GM23338 (cell line): ENCODE data around the gene RRP8. TPM values are rescaled to one million over a fixed set of nuclear protein-coding genes. Genes with fewer than 3 reads are reported as not detected.

Experiments
- ATAC-seq: fragments of 200-7000 bp; cut with Tn5 transposase; 3 replicates; pipeline ENCODE4 v1.9.1; 2020
- DNase-seq: peaks from one replicate; pipeline ENCODE4 v3.0.0-alpha.2; 2015; ENCODE audit warnings: low spot score
- H2AFZ ChIP-seq: fragments of 200-600 bp; sonication (generic); 2 replicates; pipeline ENCODE4 v1.8.0; 2016; ENCODE audit warnings: antibody characterized with exemption, mild to moderate bottlenecking, moderate library complexity
- H3F3A ChIP-seq: fragments of 200-600 bp; sonication (generic); replicated peaks from 2 replicates; pipeline ENCODE4 v1.8.0; 2017; ENCODE audit warnings: antibody characterized with exemption, mixed run types, low read depth
- H3K27ac ChIP-seq: fragments of 200-600 bp; sonication (generic); 2 replicates; pipeline ENCODE4 v1.6.1; 2016; ENCODE audit warnings: low read depth
- H3K27me3 ChIP-seq: fragments of 200-600 bp; sonication (generic); 2 replicates; pipeline ENCODE4 v1.8.0; 2016; ENCODE audit warnings: mild to moderate bottlenecking, mixed run types, moderate library complexity; ENCODE audit not compliant: insufficient read depth
- H3K36me3 ChIP-seq: fragments of 200-600 bp; sonication (generic); 2 replicates; pipeline ENCODE4 v1.8.0; 2016; ENCODE audit warnings: mild to moderate bottlenecking; ENCODE audit not compliant: insufficient read depth
- H3K4me1 ChIP-seq: fragments of 200-600 bp; sonication (generic); 2 replicates; pipeline ENCODE4 v1.8.0; 2016; ENCODE audit warnings: mild to moderate bottlenecking, moderate library complexity; ENCODE audit not compliant: insufficient read depth
- H3K4me2 ChIP-seq: fragments of 200-600 bp; sonication (generic); 2 replicates; pipeline ENCODE4 v1.7.1; 2017; ENCODE audit warnings: mixed run types
- H3K4me3 ChIP-seq: fragments of 200-600 bp; sonication (generic); 2 replicates; pipeline ENCODE4 v1.6.1; 2016; ENCODE audit warnings: mixed run types
- H3K79me2 ChIP-seq: fragments of 200-600 bp; sonication (generic); replicated peaks from 2 replicates; pipeline ENCODE4 v1.8.0; 2017; ENCODE audit warnings: mild to moderate bottlenecking; ENCODE audit not compliant: insufficient read depth
- H3K9me2 ChIP-seq: fragments of 200-600 bp; sonication (generic); 2 replicates; pipeline ENCODE4 v1.8.0; 2017; ENCODE audit not compliant: insufficient read depth
- H4K20me1 ChIP-seq: fragments of 200-600 bp; sonication (generic); replicated peaks from 2 replicates; pipeline ENCODE4 v1.8.0; 2017; ENCODE audit warnings: mild to moderate bottlenecking; ENCODE audit not compliant: insufficient read depth
- H3K27ac Mint-ChIP-seq: 2 replicates; pipeline ENCODE4 v1.8.0; 2020; ENCODE audit warnings: inconsistent platforms, mild to moderate bottlenecking, moderate library complexity, mixed read lengths
- H3K27me3 Mint-ChIP-seq: 3 replicates; pipeline ENCODE4 v1.8.0; 2022; ENCODE audit warnings: low read depth, mild to moderate bottlenecking, moderate library complexity, mixed read lengths, inconsistent platforms; ENCODE audit not compliant: insufficient read depth, poor library complexity
- H3K36me3 Mint-ChIP-seq: 3 replicates; pipeline ENCODE4 v1.8.0; 2021; ENCODE audit warnings: low read depth, mild to moderate bottlenecking, inconsistent platforms, moderate library complexity, mixed read lengths
- H3K4me1 Mint-ChIP-seq: 3 replicates; pipeline ENCODE4 v1.8.0; 2020; ENCODE audit warnings: mild to moderate bottlenecking, inconsistent platforms, mixed read lengths
- H3K4me3 Mint-ChIP-seq: 3 replicates; pipeline ENCODE4 v1.8.0; 2021; ENCODE audit warnings: moderate library complexity, mild to moderate bottlenecking, inconsistent platforms, mixed read lengths
- H3K9me3 Mint-ChIP-seq: 3 replicates; pipeline ENCODE4 v1.8.0; 2020; ENCODE audit warnings: moderate library complexity, mild to moderate bottlenecking, inconsistent platforms, mixed read lengths
- CREB1 ChIP-seq: fragments of 250-450 bp; sonication (Bioruptor Pico); IDR thresholded peaks from 2 replicates; pipeline ENCODE4 v1.5.0; 2020; ENCODE audit warnings: low read depth, mild to moderate bottlenecking, moderate library complexity
- EZH2 ChIP-seq: fragments of 200-600 bp; sonication (generic); IDR thresholded peaks from one replicate; pipeline ENCODE4 v1.8.0; 2017; ENCODE audit warnings: antibody characterized with exemption, mild to moderate bottlenecking, low read depth; ENCODE audit not compliant: unreplicated experiment
- EZH2phosphoT487 ChIP-seq: fragments of 200-600 bp; sonication (generic); IDR thresholded peaks from one replicate; pipeline ENCODE4 v1.8.1; 2018; ENCODE audit warnings: antibody characterized with exemption; ENCODE audit not compliant: unreplicated experiment
- JUNB ChIP-seq: IDR thresholded peaks from one replicate; pipeline ENCODE4 v1.6.1; 2016; ENCODE audit warnings: antibody characterized with exemption; ENCODE audit not compliant: unreplicated experiment
- NANOG ChIP-seq: IDR thresholded peaks from 2 replicates; pipeline ENCODE4 v1.6.1; 2016; ENCODE audit warnings: antibody characterized with exemption, borderline replicate concordance
- POLR2AphosphoS5 ChIP-seq: IDR thresholded peaks from 2 replicates; pipeline ENCODE4 v1.6.1; 2016; ENCODE audit warnings: antibody characterized with exemption, low read depth
- STAT1 ChIP-seq: IDR thresholded peaks from one replicate; pipeline ENCODE4 v1.6.1; 2016; ENCODE audit warnings: antibody characterized with exemption; ENCODE audit not compliant: unreplicated experiment
- ZNF114 ChIP-seq: fragments of 250-450 bp; sonication (Bioruptor Pico); IDR thresholded peaks from 2 replicates; pipeline ENCODE4 v1.5.0; 2020; ENCODE audit warnings: mild to moderate bottlenecking, moderate library complexity
- ZNF331 ChIP-seq: fragments of 250-450 bp; sonication (Bioruptor Pico); IDR thresholded peaks from 2 replicates; pipeline ENCODE4 v1.5.0; 2020; ENCODE audit warnings: low read depth, mild to moderate bottlenecking, moderate library complexity
- polyA plus RNA-seq: library from polyadenylated mRNA; unstranded; fragments of >200 nt; fragmentation: Nextera tagmentation; extraction: Ambion mirVana; gene quantifications from 2 replicates; pipeline ENCODE4 v1.2.1, GENCODE V29; 2016
- total RNA-seq: library from RNA; depleted of rRNA; stranded (reverse); fragments of >200 nt; shearing (Covaris generic); gene quantifications from 2 replicates; pipeline ENCODE4 v1.2.3, GENCODE V29; 2014
- TF ChIP-seq, protein P1 (sequence below): IDR thresholded peaks from 2 replicates; pipeline ENCODE4 v1.6.1; 2016; ENCODE audit warnings: antibody characterized with exemption
- TF ChIP-seq, protein P2 (sequence below): fragments of 250-450 bp; sonication (Bioruptor Pico); IDR thresholded peaks from 2 replicates; pipeline ENCODE4 v1.5.0; 2020; ENCODE audit warnings: mild to moderate bottlenecking, moderate library complexity
- TF ChIP-seq, protein P3 (sequence below): IDR thresholded peaks from one replicate; pipeline ENCODE4 v1.6.1; 2018; ENCODE audit warnings: antibody characterized with exemption; ENCODE audit not compliant: unreplicated experiment
- TF ChIP-seq, protein P4 (sequence below), 2 experiments: fragments of 200-600 bp in 1 of 2; sonication (generic) in 1 of 2; conservative IDR thresholded peaks; 2 replicates each; pipeline versions ENCODE4 v1.5.1 to v1.6.1; 2016 to 2017; ENCODE audit warnings: antibody characterized with exemption in 2 of 2, low read depth in 2 of 2, mild to moderate bottlenecking in 2 of 2, moderate library complexity in 1 of 2

Gene RRP8
- total and polyA plus RNA-seq, 2 experiments from 2014 or later, result 7.4 to 13.7 TPM

DNA sequence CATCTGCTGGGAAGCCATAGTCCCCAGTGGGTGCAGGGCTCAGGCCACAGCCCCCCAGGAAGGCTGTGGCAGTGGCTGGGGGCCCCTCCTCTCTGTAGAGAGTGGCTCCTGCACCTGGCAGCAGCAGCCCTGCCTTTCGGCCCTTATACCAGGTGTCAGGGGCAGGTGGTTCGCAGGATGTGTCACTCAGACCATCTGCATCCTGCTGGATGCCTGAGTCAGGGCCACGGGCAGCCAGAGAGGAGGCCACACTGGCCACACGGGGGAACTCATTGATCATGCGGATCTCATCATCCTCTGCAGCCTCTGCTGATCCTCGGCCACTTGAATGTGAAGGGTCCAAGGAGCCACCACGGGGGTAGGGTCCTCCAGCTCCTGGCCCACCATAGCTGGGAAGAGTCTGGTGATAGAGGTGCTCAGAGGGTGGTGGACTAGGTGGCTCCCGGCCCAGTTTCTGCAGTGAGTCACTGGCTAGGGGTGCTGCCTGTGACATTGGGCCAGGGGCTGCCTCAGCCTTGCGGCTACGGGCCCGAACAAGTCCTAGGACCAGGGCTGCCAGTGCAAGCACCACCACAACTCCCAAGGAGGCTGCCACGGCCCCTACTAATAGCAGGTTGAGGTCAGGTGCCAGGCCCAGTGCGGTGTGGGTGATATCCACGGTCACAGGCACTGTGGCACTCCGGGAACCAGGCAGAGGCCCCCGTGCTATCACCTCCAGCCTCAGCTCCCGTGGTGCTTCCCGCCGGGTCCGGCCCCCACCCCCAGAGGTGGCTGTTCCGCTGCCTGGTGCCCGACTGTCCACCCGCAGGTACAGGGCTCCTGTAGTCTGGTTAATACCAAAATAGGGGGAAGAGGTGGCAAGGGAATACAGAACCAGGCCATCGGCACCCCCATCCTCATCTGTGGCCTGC, 19.1 kb upstream of the RRP8 start:
- H3K4me3 Mint-ChIP-seq, result no peak overlapping the region

More for the DNA sequence above, 19.1 kb upstream of the RRP8 start:
- Histone ChIP-seq H3K27ac (no peak overlapping the region), H3K4me2 (no peak overlapping the region), H2AFZ (no peak overlapping the region), H4K20me1 (no peaks in the 10 kb centered on the region), H3K9me2 (no peaks in the 10 kb centered on the region), H3K4me1 (peaks cover 9% of the 10 kb centered on the region), H3K4me3 (no peak overlapping the region), H3K27me3 (no peaks in the 10 kb centered on the region), H3K36me3 (no peaks in the 10 kb centered on the region), H3K79me2 (peaks cover 9% of the 10 kb centered on the region; the same call in 1 of the 2 replicates), H3F3A (no peaks in the 10 kb centered on the region)
- ATAC-seq (no peak), DNase-seq (no peak)
- Mint-ChIP-seq H3K4me1 (no peaks in the 10 kb centered on the region), H3K36me3 (peaks cover 7% of the 10 kb centered on the region; the same call in 2 of the 3 replicates), H3K27me3 (peaks cover 8% of the 10 kb centered on the region), H3K9me3 (no peaks in the 10 kb centered on the region), H3K27ac (no peak overlapping the region)
- TF ChIP-seq, protein P1, sequence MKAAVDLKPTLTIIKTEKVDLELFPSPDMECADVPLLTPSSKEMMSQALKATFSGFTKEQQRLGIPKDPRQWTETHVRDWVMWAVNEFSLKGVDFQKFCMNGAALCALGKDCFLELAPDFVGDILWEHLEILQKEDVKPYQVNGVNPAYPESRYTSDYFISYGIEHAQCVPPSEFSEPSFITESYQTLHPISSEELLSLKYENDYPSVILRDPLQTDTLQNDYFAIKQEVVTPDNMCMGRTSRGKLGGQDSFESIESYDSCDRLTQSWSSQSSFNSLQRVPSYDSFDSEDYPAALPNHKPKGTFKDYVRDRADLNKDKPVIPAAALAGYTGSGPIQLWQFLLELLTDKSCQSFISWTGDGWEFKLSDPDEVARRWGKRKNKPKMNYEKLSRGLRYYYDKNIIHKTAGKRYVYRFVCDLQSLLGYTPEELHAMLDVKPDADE, result no peak
- TF ChIP-seq NANOG (no peak), ZNF114 (CRISPR knock-in tag) (no peak), JUNB (no peak), EZH2 (no peak), POLR2AphosphoS5 (no peak), STAT1 (no peak), ZNF331 (no peak), EZH2phosphoT487 (no peak), CREB1 (CRISPR knock-in tag) (no peak)
- TF ChIP-seq, protein P2, sequence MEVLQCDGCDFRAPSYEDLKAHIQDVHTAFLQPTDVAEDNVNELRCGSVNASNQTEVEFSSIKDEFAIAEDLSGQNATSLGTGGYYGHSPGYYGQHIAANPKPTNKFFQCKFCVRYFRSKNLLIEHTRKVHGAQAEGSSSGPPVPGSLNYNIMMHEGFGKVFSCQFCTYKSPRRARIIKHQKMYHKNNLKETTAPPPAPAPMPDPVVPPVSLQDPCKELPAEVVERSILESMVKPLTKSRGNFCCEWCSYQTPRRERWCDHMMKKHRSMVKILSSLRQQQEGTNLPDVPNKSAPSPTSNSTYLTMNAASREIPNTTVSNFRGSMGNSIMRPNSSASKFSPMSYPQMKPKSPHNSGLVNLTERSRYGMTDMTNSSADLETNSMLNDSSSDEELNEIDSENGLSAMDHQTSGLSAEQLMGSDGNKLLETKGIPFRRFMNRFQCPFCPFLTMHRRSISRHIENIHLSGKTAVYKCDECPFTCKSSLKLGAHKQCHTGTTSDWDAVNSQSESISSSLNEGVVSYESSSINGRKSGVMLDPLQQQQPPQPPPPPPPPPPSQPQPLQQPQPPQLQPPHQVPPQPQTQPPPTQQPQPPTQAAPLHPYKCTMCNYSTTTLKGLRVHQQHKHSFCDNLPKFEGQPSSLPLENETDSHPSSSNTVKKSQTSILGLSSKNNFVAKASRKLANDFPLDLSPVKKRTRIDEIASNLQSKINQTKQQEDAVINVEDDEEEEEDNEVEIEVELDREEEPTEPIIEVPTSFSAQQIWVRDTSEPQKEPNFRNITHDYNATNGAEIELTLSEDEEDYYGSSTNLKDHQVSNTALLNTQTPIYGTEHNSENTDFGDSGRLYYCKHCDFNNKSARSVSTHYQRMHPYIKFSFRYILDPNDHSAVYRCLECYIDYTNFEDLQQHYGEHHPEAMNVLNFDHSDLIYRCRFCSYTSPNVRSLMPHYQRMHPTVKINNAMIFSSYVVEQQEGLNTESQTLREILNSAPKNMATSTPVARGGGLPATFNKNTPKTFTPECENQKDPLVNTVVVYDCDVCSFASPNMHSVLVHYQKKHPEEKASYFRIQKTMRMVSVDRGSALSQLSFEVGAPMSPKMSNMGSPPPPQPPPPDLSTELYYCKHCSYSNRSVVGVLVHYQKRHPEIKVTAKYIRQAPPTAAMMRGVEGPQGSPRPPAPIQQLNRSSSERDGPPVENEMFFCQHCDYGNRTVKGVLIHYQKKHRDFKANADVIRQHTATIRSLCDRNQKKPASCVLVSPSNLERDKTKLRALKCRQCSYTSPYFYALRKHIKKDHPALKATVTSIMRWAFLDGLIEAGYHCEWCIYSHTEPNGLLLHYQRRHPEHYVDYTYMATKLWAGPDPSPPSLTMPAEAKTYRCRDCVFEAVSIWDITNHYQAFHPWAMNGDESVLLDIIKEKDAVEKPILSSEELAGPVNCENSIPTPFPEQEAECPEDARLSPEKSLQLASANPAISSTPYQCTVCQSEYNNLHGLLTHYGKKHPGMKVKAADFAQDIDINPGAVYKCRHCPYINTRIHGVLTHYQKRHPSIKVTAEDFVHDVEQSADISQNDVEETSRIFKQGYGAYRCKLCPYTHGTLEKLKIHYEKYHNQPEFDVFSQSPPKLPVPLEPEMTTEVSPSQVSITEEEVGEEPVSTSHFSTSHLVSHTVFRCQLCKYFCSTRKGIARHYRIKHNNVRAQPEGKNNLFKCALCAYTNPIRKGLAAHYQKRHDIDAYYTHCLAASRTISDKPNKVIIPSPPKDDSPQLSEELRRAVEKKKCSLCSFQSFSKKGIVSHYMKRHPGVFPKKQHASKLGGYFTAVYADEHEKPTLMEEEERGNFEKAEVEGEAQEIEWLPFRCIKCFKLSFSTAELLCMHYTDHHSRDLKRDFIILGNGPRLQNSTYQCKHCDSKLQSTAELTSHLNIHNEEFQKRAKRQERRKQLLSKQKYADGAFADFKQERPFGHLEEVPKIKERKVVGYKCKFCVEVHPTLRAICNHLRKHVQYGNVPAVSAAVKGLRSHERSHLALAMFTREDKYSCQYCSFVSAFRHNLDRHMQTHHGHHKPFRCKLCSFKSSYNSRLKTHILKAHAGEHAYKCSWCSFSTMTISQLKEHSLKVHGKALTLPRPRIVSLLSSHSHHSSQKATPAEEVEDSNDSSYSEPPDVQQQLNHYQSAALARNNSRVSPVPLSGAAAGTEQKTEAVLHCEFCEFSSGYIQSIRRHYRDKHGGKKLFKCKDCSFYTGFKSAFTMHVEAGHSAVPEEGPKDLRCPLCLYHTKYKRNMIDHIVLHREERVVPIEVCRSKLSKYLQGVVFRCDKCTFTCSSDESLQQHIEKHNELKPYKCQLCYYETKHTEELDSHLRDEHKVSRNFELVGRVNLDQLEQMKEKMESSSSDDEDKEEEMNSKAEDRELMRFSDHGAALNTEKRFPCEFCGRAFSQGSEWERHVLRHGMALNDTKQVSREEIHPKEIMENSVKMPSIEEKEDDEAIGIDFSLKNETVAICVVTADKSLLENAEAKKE (CRISPR knock-in tag), result no peak
- TF ChIP-seq, protein P3, sequence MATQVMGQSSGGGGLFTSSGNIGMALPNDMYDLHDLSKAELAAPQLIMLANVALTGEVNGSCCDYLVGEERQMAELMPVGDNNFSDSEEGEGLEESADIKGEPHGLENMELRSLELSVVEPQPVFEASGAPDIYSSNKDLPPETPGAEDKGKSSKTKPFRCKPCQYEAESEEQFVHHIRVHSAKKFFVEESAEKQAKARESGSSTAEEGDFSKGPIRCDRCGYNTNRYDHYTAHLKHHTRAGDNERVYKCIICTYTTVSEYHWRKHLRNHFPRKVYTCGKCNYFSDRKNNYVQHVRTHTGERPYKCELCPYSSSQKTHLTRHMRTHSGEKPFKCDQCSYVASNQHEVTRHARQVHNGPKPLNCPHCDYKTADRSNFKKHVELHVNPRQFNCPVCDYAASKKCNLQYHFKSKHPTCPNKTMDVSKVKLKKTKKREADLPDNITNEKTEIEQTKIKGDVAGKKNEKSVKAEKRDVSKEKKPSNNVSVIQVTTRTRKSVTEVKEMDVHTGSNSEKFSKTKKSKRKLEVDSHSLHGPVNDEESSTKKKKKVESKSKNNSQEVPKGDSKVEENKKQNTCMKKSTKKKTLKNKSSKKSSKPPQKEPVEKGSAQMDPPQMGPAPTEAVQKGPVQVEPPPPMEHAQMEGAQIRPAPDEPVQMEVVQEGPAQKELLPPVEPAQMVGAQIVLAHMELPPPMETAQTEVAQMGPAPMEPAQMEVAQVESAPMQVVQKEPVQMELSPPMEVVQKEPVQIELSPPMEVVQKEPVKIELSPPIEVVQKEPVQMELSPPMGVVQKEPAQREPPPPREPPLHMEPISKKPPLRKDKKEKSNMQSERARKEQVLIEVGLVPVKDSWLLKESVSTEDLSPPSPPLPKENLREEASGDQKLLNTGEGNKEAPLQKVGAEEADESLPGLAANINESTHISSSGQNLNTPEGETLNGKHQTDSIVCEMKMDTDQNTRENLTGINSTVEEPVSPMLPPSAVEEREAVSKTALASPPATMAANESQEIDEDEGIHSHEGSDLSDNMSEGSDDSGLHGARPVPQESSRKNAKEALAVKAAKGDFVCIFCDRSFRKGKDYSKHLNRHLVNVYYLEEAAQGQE, result no peak
- TF ChIP-seq, protein P4, sequence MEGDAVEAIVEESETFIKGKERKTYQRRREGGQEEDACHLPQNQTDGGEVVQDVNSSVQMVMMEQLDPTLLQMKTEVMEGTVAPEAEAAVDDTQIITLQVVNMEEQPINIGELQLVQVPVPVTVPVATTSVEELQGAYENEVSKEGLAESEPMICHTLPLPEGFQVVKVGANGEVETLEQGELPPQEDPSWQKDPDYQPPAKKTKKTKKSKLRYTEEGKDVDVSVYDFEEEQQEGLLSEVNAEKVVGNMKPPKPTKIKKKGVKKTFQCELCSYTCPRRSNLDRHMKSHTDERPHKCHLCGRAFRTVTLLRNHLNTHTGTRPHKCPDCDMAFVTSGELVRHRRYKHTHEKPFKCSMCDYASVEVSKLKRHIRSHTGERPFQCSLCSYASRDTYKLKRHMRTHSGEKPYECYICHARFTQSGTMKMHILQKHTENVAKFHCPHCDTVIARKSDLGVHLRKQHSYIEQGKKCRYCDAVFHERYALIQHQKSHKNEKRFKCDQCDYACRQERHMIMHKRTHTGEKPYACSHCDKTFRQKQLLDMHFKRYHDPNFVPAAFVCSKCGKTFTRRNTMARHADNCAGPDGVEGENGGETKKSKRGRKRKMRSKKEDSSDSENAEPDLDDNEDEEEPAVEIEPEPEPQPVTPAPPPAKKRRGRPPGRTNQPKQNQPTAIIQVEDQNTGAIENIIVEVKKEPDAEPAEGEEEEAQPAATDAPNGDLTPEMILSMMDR (conservative IDR thresholded peaks at IDR 0.05; ENCODE audit: low read depth in 2 of 2), result no peak
